ENCODE data around the gene RSPH1.

GRCh38 chr21:42532466-42533181, 36.6 kb upstream of the RSPH1 start:
- TF ChIP-seq CTCF (IDR thresholded peaks at IDR 0.05) (no peak), POLR2A (IDR thresholded peaks at IDR 0.05) (peak in 1 of 2 donors; percentile 67)
